Kidney (tissue), 14 donors: ENCODE data around the gene HSD17B12. TPM values are rescaled to one million over a fixed set of nuclear protein-coding genes. Genes with fewer than 3 reads are reported as not detected.

Source experiments
- DNase-seq, 5 donors: peaks; one replicate each; pipeline ENCODE4 v3.0.0-alpha.2; 2013 to 2020
- FAIRE-seq: peaks from 2 replicates; lab custom pipeline; 2012; peaks lifted over from hg19 to GRCh38; lab: Jason Lieb, UNC
- H3K27ac ChIP-seq, 2 donors: one replicate each; pipeline ENCODE4 v1.7.0; 2013; ENCODE audit warnings: low read depth in 2 of 2, low read length in 2 of 2, inconsistent platforms in 1 of 2
- H3K27me3 ChIP-seq: one replicate; pipeline ENCODE4 v1.7.1; 2013; ENCODE audit warnings: low read length, inconsistent platforms; ENCODE audit not compliant: control insufficient read depth, insufficient read depth
- H3K36me3 ChIP-seq, 3 donors: one replicate each; pipeline versions ENCODE4 v1.7.0 to v1.7.1; 2013; ENCODE audit warnings: low read length in 3 of 3, control low read depth in 1 of 3, inconsistent platforms in 1 of 3; ENCODE audit not compliant: insufficient read depth in 3 of 3, control insufficient read depth in 2 of 3
- H3K4me1 ChIP-seq, 3 donors: one replicate each; pipeline versions ENCODE4 v1.7.0 to v1.7.1; 2013; ENCODE audit warnings: low read length in 3 of 3, inconsistent platforms in 1 of 3, low read depth in 1 of 3; ENCODE audit not compliant: control insufficient read depth in 2 of 3, insufficient read depth in 2 of 3
- H3K4me3 ChIP-seq, 3 donors: one replicate each; pipeline versions ENCODE4 v1.7.0 to v1.8.1; 2013; ENCODE audit warnings: low read length in 3 of 3, control low read depth in 1 of 3, inconsistent platforms in 1 of 3
- H3K9ac ChIP-seq, 3 donors: one replicate each; pipeline versions ENCODE4 v1.7.0 to v1.7.1; 2013; ENCODE audit warnings: low read length in 3 of 3, control low read depth in 1 of 3, inconsistent platforms in 1 of 3
- H3K9me3 ChIP-seq, 3 donors: one replicate each; pipeline versions ENCODE4 v1.7.0 to v1.7.1; 2013; ENCODE audit warnings: low read length in 3 of 3, control low read depth in 1 of 3, inconsistent platforms in 1 of 3; ENCODE audit not compliant: control insufficient read depth in 2 of 3, insufficient read depth in 1 of 3
- intact Hi-C: fragments of 100-400 bp; cut with DNase I; formaldehyde crosslinking; loops from one replicate; pipeline ENCODE4 v1.11.1; 2022
- polyA plus RNA-seq: library from polyadenylated mRNA; stranded (reverse); fragments of 350-450 nt; fragmentation: Illumina TruSeq; extraction: RNeasy Lipid Tissue Mini Kit (QIAGEN cat#74804); gene quantifications from one replicate; pipeline ENCODE4 v1.2.3, GENCODE V29; 2014; ENCODE audit warnings: low read depth, low replicate concordance; ENCODE audit not compliant: insufficient read depth
- total RNA-seq: library from RNA; stranded (reverse); fragmentation: NEBNext Ultra II Directional; extraction: Animal tissue kit (Norgen Biotek cat#: 25700); gene quantifications from one replicate; pipeline ENCODE4 v1.2.1, GENCODE V29; 2021
- TF ChIP-seq, protein P1 (sequence below): IDR thresholded peaks from 3 replicates; pipeline ENCODE4 v1.5.1; 2012; ENCODE audit warnings: mild to moderate bottlenecking, moderate library complexity, borderline replicate concordance; ENCODE audit not compliant: insufficient read depth; ENCODE audit errors: extremely low read depth
- donor health status: control.
- donor health status: control.
- donor health status: control.
- donor health status: control.
- donor health status: control.
- donor health status: DM: yes; HTN: yes; CAD: no.
- donor health status: Normal renal cell carcinoma (clear cell type).

HSD17B12 gene
- total and polyA plus RNA-seq, 2 donors from 2014 or later = 76.9 to 100 TPM

DNA sequence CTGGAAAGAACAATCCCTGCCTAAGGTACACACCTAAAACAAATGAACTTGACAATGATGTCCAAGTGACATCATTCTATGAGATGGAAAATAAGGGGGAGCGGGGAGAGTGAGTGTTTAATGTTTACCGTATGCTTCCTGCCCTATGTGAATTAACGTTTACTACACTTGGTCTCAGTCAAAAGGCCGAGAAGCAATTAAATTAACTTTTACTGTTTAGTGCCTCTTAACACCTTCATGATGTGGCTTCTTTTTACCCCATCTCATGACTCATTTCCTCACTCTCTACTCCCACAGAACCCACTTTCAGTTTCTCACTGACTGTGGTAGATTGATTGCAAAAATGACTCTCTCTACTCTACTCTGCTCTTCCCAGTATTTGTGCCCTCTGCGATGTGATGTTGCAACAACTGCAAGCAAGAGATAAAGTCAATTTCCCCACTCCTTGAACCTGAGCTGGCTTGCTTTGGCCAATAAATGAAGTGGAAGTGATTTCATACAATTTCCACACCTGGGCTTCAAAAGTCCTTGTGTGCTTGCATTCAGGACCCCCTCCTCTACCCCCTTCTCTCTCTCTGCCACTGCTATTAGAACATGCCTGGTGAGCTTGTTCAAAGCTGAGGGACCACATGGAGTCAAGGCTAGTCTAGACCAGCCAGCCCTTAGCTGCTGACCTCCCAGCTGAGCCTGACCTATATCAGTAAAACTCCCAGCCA is 188.5 kb downstream of the HSD17B12 start:
- FAIRE-seq (no peak), DNase-seq (no peak)

DNA sequence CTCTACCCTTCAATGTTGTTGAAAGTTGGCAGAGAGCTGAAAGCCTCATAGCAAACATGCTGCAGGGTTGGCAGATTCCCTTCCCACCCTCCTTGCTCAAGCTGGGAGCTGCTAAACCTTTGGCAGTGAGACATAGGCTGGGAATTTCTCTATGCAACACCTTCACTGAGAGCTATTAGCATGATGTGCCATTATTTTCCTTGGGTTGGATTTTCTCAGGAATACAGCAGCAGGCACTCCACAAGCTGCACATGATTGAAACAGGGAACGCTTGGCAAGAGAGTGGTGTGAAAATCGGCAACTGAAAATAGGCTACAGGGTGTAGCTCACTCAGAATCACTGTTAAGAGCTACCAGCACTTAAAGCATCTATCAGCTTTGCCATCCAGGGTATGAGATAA is 190.5 kb downstream of the HSD17B12 start:
- Histone ChIP-seq H3K4me1 (no peaks in the 10 kb centered on the region), H3K36me3 (no peaks in the 10 kb centered on the region), H3K27me3 (no peaks in the 10 kb centered on the region), H3K9me3 (no peaks in the 10 kb centered on the region), H3K27ac (no peak overlapping the region), H3K4me3 (no peak overlapping the region), H3K9ac (no peak overlapping the region)
- intact Hi-C loops = no loop called here
- TF ChIP-seq, protein P1, sequence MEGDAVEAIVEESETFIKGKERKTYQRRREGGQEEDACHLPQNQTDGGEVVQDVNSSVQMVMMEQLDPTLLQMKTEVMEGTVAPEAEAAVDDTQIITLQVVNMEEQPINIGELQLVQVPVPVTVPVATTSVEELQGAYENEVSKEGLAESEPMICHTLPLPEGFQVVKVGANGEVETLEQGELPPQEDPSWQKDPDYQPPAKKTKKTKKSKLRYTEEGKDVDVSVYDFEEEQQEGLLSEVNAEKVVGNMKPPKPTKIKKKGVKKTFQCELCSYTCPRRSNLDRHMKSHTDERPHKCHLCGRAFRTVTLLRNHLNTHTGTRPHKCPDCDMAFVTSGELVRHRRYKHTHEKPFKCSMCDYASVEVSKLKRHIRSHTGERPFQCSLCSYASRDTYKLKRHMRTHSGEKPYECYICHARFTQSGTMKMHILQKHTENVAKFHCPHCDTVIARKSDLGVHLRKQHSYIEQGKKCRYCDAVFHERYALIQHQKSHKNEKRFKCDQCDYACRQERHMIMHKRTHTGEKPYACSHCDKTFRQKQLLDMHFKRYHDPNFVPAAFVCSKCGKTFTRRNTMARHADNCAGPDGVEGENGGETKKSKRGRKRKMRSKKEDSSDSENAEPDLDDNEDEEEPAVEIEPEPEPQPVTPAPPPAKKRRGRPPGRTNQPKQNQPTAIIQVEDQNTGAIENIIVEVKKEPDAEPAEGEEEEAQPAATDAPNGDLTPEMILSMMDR = no peak
- no peak for DNase-seq
- FAIRE-seq = no peak

More for the DNA sequence above, 188.5 kb downstream of the HSD17B12 start:
- no peak overlapping the region for H3K9ac ChIP-seq
- H3K36me3 ChIP-seq = no peaks in the 10 kb centered on the region
- H3K27ac ChIP-seq = no peak overlapping the region
- no peak overlapping the region for H3K4me3 ChIP-seq
- no peaks in the 10 kb centered on the region for H3K9me3 ChIP-seq
- intact Hi-C loops = no loop called here
- no peaks in the 10 kb centered on the region for H3K27me3 ChIP-seq
- H3K4me1 ChIP-seq = no peaks in the 10 kb centered on the region
- TF ChIP-seq, protein P1 = no peak

DNA sequence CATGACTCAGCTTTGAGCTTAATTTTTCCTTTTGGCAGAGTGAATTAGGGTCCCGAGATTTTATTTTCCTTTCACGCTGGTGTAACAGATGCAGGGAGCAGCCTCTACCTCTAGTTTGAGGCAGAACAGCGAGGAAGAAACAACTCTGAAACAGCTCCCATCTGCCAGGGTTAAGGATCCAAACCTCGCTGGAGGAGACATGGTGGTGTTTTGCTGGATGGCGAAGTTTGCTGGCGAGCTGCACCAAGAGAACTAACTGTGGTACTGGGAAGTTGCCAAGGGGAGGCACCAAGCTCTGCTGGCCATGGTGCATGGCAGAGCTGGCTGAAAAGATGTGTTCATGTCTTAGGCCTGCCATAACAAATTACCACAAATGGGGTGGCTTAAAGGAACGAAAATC is 192.5 kb downstream of the HSD17B12 start:
- intact Hi-C loops = no loop called here
- FAIRE-seq (no peak), DNase-seq (no peak)
- Histone ChIP-seq H3K27me3 (no peaks in the 10 kb centered on the region), H3K4me1 (no peaks in the 10 kb centered on the region), H3K9me3 (no peaks in the 10 kb centered on the region), H3K9ac (no peak overlapping the region), H3K36me3 (no peaks in the 10 kb centered on the region), H3K27ac (no peak overlapping the region), H3K4me3 (no peak overlapping the region)
- TF ChIP-seq, protein P1 = no peak

GRCh38 chr11:43874078-43874477 is 193.5 kb downstream of the HSD17B12 start:
- TF ChIP-seq, protein P1 = no peak
- no peak overlapping the region for H3K9ac ChIP-seq
- intact Hi-C loops = no loop called here
- H3K27me3 ChIP-seq = no peaks in the 10 kb centered on the region
- H3K4me1 ChIP-seq = no peaks in the 10 kb centered on the region
- H3K9me3 ChIP-seq = no peaks in the 10 kb centered on the region
- DNase-seq (no peak), FAIRE-seq (no peak)
- no peak overlapping the region for H3K27ac ChIP-seq
- H3K36me3 ChIP-seq = no peaks in the 10 kb centered on the region
- H3K4me3 ChIP-seq = no peak overlapping the region
